ENCODE measurements around the gene TRIM65.
A peak's percentile ranks its signal among the peaks of the same experiment; 100 is the strongest.

The TRIM65 gene

DNA sequence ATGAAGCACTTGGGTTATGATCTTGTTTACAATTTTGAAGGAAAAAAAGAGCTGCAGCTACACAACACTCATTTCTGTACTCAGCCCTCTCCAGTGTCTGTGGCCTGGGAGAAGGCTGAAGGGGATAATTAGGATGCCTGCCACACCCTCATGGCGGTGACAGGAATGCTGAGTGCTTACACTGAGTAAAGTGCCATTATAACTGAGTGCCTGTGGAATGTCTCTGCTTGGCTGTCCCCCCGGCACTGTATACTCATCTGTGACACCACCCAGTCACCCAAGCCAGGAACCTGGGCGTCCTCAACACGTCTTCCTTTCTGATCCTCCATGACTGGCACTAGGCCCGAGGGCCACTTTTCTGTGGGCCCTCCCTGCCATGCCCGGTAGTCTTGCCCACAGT, 11.4 kb upstream of the TRIM65 start:
- Mint-ChIP-seq H3K4me3 (no peak overlapping the region), H3K27ac (no peak overlapping the region), H3K27me3 (no peaks in the 10 kb centered on the region)

GRCh38 chr17:75906143-75906884, 9.6 kb upstream of the TRIM65 start:
- Mint-ChIP-seq H3K36me3 (no peaks in the 10 kb centered on the region), H3K27me3 (no peaks in the 10 kb centered on the region), H3K27ac (peak overlapping the region; percentile 41), H3K9me3 (ENCODE audit: low read depth) (no peaks in the 10 kb centered on the region), H3K4me1 (ENCODE audit: low read depth) (peaks cover 20% of the 10 kb centered on the region), H3K4me3 (peak overlapping the region; percentile 59)

More for the DNA sequence above, 11.4 kb upstream of the TRIM65 start:
- Mint-ChIP-seq H3K9me3 (ENCODE audit: low read depth) (no peaks in the 10 kb centered on the region), H3K36me3 (no peaks in the 10 kb centered on the region), H3K4me1 (ENCODE audit: low read depth) (peaks cover 20% of the 10 kb centered on the region)

DNA sequence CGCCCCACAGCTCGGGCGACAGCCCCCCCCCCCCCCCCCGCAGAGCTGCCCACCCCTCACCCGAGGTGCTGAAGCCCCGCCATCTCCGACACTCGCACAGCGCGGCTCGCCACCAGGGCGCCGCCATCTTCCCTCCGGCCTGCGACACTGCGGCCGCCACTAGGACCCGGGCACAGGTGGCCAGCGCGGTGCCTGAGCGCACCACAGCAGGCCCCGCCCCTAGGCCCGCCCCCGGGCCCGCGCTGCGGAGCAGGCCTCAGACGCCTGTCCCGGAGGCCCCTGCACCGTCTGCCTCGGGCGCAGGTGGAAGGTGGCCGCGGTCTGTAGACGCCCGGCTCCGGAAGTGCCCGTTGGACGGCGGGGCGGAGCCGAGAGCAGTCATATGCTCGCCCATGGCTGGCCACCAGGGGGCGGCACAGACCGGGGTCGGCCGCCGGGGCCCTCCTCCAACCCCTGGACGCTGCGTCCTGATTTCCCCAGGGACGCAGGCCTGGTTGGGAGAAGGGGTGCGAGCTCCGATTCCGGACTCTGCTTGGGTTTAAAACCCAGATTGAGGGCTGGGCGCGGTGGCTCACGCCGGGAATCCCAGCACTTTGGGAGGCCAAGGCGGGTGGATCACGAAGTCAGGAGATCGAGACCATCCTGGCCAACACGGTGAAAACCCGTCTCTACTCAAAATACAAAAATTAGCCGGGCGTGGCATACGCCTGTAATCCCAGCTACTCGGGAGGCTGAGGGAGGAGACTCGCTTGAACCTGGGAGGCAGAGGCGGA, 8.2 kb upstream of the TRIM65 start, which contains the start of gene MRPL38:
Gene MRPL38 (minus strand): TSS at position 136 of the 773 bp plus-strand sequence. CDS start 9 bp downstream, at position 127.
- Mint-ChIP-seq H3K36me3 (no peaks in the 10 kb centered on the region), H3K27me3 (no peaks in the 10 kb centered on the region)

GRCh38 chr17:75902406-75902805, 5.7 kb upstream of the TRIM65 start:
- no peaks in the 10 kb centered on the region for H3K27me3 Mint-ChIP-seq
- no peak overlapping the region for H3K4me3 Mint-ChIP-seq
- H3K4me1 Mint-ChIP-seq (ENCODE audit: low read depth), result peaks cover 15% of the 10 kb centered on the region
- peak overlapping the region; percentile 22 for H3K27ac Mint-ChIP-seq
- H3K36me3 Mint-ChIP-seq, result no peaks in the 10 kb centered on the region
- H3K9me3 Mint-ChIP-seq (ENCODE audit: low read depth), result no peaks in the 10 kb centered on the region

More for the DNA sequence above, 8.2 kb upstream of the TRIM65 start, which contains the start of gene MRPL38:
- Mint-ChIP-seq H3K27ac (peak within 1 kb of the TSS; percentile 96), H3K4me3 (peak within 1 kb of the TSS; percentile 97), H3K4me1 (ENCODE audit: low read depth) (peaks cover 19% of the 10 kb centered on the region), H3K9me3 (ENCODE audit: low read depth) (no peaks in the 10 kb centered on the region)

DNA sequence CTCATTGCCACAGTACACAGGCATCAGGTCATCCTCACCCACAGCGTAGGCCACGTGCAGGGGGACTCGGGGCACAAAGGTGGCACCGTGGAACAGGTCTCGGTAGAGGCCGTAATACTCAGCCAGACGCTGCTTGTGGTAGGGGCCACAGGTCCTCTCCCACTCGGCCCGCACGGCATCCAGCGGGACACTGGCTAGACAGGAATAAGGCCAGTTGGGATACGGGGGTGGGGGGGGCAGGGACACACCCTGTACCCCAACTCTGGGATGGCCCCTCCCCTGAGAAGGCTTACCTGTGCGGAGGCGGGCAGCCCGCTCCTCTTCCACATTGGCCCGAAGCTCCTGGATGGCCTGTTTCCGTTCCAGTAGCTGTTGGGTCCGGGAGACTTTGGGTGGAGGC, 5.0 kb upstream of the TRIM65 start:
- no peak overlapping the region for H3K27ac Mint-ChIP-seq
- H3K4me3 Mint-ChIP-seq, result no peak overlapping the region
- no peaks in the 10 kb centered on the region for H3K27me3 Mint-ChIP-seq
- H3K4me1 Mint-ChIP-seq (ENCODE audit: low read depth), result peaks cover 17% of the 10 kb centered on the region
- no peaks in the 10 kb centered on the region for H3K9me3 Mint-ChIP-seq (ENCODE audit: low read depth)
- no peaks in the 10 kb centered on the region for H3K36me3 Mint-ChIP-seq

GRCh38 chr17:75900691-75901533, 4.2 kb upstream of the TRIM65 start:
- H3K9me3 Mint-ChIP-seq (ENCODE audit: low read depth), result no peaks in the 10 kb centered on the region
- H3K4me3 Mint-ChIP-seq, result no peak overlapping the region
- H3K4me1 Mint-ChIP-seq (ENCODE audit: low read depth), result peaks cover 12% of the 10 kb centered on the region
- peak overlapping the region; percentile 16 for H3K27ac Mint-ChIP-seq
- no peaks in the 10 kb centered on the region for H3K27me3 Mint-ChIP-seq
- no peaks in the 10 kb centered on the region for H3K36me3 Mint-ChIP-seq

- Mint-ChIP-seq H3K9me3 (ENCODE audit: low read depth) (no peaks in the 10 kb centered on the region), H3K27ac (no peak overlapping the region), H3K27me3 (no peaks in the 10 kb centered on the region), H3K4me1 (ENCODE audit: low read depth) (peaks cover 16% of the 10 kb centered on the region), H3K36me3 (no peaks in the 10 kb centered on the region), H3K4me3 (no peak overlapping the region)
Measured at GRCh38 chr17:75899767-75900468, 3.2 kb upstream of the TRIM65 start.

DNA sequence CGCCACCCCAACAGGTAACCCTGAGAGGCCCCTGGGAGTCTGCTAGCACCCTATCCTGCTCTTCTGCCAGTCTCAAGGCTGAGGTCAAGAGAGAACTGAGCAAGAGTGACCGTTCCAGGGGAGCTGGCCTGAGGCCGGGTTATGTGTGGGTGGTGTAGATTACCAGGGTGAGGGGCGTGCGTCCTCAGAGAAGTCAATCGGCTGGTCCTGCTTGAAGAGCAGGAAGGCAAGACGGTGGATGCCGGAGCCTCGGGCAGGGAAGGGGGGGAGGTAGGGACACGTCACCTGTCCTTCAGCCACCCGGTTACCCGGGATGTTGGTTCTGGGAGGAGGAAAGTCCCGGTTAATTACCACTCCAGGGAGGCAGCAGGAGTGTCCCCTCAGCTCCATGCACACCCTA, 2.6 kb upstream of the TRIM65 start:
- H3K27me3 Mint-ChIP-seq, result no peaks in the 10 kb centered on the region
- H3K27ac Mint-ChIP-seq, result no peak overlapping the region
- no peaks in the 10 kb centered on the region for H3K9me3 Mint-ChIP-seq (ENCODE audit: low read depth)
- H3K4me3 Mint-ChIP-seq, result no peak overlapping the region
- H3K36me3 Mint-ChIP-seq, result no peaks in the 10 kb centered on the region
- peaks cover 18% of the 10 kb centered on the region for H3K4me1 Mint-ChIP-seq (ENCODE audit: low read depth)

- H3K36me3 Mint-ChIP-seq, result no peaks in the 10 kb centered on the region
- H3K4me1 Mint-ChIP-seq (ENCODE audit: low read depth), result peaks cover 24% of the 10 kb centered on the region
- H3K27ac Mint-ChIP-seq, result no peak overlapping the region
- no peak overlapping the region for H3K4me3 Mint-ChIP-seq
- H3K27me3 Mint-ChIP-seq, result no peaks in the 10 kb centered on the region
- no peaks in the 10 kb centered on the region for H3K9me3 Mint-ChIP-seq (ENCODE audit: low read depth)
Measured at GRCh38 chr17:75898791-75899190, 2.0 kb upstream of the TRIM65 start.

DNA sequence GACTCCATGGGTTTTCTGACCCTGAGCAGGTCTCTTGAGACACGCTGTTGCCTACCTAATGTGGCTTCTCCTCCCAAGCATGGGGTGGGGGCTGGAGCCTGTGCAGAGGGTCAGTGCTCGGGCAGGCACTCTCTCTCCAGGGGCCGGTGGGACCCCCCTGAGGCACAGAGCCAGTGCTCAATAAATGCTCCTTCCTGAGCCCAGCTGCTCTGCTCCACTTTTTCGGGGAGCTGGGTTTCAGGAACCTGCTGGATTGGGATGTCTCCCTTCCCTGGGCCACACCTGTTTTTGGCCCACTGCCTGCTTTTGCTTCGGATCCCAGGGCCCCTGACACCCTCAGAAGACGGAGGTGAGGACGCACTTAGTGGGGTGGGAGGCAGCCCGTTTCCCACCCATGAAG, 1.3 kb upstream of the TRIM65 start:
- H3K27ac Mint-ChIP-seq, result peak overlapping the region; percentile 64
- peak overlapping the region; percentile 66 for H3K4me3 Mint-ChIP-seq
- H3K4me1 Mint-ChIP-seq (ENCODE audit: low read depth), result peaks cover 23% of the 10 kb centered on the region
- H3K36me3 Mint-ChIP-seq, result no peaks in the 10 kb centered on the region
- H3K27me3 Mint-ChIP-seq, result no peaks in the 10 kb centered on the region
- no peaks in the 10 kb centered on the region for H3K9me3 Mint-ChIP-seq (ENCODE audit: low read depth)

- Mint-ChIP-seq H3K27ac (peak overlapping the region; percentile 64), H3K4me1 (ENCODE audit: low read depth) (peaks cover 23% of the 10 kb centered on the region), H3K27me3 (no peaks in the 10 kb centered on the region), H3K9me3 (ENCODE audit: low read depth) (no peaks in the 10 kb centered on the region), H3K4me3 (peak overlapping the region; percentile 66), H3K36me3 (no peaks in the 10 kb centered on the region)
Measured at GRCh38 chr17:75897160-75898019, 639 bp upstream of the TRIM65 start.

GRCh38 chr17:75895370-75896155, 1.2 kb downstream of the TRIM65 start:
- Mint-ChIP-seq H3K4me1 (ENCODE audit: low read depth) (peaks cover 23% of the 10 kb centered on the region), H3K27ac (peak overlapping the region; percentile 95), H3K36me3 (no peaks in the 10 kb centered on the region), H3K27me3 (no peaks in the 10 kb centered on the region), H3K4me3 (peak overlapping the region; percentile 82), H3K9me3 (ENCODE audit: low read depth) (no peaks in the 10 kb centered on the region)
